ENCODE measurements around the gene PTPRQ.

The PTPRQ gene

DNA sequence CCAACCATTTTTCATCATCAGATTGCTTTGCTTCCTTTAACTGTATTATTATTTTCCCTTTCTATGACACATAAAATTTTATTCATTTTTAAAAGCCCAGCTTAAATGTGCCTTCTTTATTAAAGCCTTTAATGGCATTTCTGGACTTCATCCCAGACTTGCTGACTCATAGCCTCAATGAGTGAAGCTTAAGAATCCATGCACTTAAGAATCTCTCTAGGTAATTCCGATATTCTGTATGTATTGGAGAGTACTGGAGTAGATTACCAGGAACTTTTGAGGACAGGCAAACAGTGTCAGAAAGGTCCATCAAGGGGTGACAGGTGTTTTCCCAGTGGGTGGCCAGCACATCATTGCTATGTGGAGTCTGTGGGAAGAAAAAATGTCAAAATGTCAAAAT lies 107.9 kb downstream of the PTPRQ start:
- H3K4me3 ChIP-seq (ENCODE audit: low read depth, low read length) = no peak overlapping the region
- DNase-seq (ENCODE audit: low read depth) = no peak
- TF ChIP-seq POLR2A (IDR thresholded peaks at IDR 0.05; ENCODE audit: extremely low read depth, insufficient read length) (no peak), MYC (IDR thresholded peaks at IDR 0.05; ENCODE audit: low read depth, low read length) (no peak)
- TF ChIP-seq, protein P1, sequence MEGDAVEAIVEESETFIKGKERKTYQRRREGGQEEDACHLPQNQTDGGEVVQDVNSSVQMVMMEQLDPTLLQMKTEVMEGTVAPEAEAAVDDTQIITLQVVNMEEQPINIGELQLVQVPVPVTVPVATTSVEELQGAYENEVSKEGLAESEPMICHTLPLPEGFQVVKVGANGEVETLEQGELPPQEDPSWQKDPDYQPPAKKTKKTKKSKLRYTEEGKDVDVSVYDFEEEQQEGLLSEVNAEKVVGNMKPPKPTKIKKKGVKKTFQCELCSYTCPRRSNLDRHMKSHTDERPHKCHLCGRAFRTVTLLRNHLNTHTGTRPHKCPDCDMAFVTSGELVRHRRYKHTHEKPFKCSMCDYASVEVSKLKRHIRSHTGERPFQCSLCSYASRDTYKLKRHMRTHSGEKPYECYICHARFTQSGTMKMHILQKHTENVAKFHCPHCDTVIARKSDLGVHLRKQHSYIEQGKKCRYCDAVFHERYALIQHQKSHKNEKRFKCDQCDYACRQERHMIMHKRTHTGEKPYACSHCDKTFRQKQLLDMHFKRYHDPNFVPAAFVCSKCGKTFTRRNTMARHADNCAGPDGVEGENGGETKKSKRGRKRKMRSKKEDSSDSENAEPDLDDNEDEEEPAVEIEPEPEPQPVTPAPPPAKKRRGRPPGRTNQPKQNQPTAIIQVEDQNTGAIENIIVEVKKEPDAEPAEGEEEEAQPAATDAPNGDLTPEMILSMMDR (IDR thresholded peaks at IDR 0.05; ENCODE audit: low read depth, low read length) = no peak
- TF ChIP-seq, protein P2, sequence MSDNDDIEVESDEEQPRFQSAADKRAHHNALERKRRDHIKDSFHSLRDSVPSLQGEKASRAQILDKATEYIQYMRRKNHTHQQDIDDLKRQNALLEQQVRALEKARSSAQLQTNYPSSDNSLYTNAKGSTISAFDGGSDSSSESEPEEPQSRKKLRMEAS (IDR thresholded peaks at IDR 0.05; ENCODE audit: low read depth, low read length) = no peak

DNA sequence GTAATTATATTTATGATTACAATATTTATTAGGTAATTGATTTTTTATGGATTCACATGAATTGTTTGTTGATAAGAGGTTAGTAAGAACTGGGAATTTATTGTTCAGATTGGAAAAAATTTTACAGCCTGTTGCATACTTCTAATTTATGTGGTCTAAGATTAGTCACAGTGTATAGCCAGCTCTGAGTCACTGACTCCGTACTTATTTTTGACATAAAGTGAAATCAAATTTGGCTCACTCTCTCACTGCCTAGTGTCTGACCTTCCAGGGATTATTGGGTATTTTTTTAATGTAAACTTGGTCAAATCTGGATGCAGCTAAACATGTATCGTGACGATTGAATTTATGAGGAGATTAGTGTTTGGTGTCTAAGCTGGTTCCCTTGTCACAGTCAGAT lies 109.3 kb downstream of the PTPRQ start:
- DNase-seq (ENCODE audit: low read depth) = no peak
- TF ChIP-seq POLR2A (IDR thresholded peaks at IDR 0.05; ENCODE audit: extremely low read depth, insufficient read length) = no peak
- TF ChIP-seq, protein P1 (IDR thresholded peaks at IDR 0.05; ENCODE audit: low read depth, low read length) = no peak
- no peak for TF ChIP-seq MYC (IDR thresholded peaks at IDR 0.05; ENCODE audit: low read depth, low read length)
- TF ChIP-seq, protein P2 (IDR thresholded peaks at IDR 0.05; ENCODE audit: low read depth, low read length) = no peak
- no peak overlapping the region for H3K4me3 ChIP-seq (ENCODE audit: low read depth, low read length)

DNA sequence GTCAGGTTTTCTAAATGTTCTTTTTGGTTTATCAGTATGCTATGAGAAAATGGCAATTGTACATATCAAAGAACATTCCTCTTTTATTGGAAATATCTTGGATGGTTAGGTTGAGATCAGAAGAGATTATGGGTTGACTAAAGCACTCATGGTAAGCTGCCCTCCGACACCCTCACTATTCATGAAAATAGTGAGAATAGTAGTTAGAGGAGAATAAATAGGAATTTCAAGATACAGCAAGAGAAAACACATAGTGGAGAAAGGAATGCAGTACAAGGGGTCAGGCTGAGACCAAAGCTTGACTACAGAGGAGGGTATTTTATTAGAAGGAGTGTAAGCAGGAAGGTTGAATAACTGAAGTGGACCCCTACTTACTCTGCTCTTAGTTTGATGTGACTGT lies 112.5 kb downstream of the PTPRQ start:
- TF ChIP-seq MYC (IDR thresholded peaks at IDR 0.05; ENCODE audit: low read depth, low read length) = no peak
- TF ChIP-seq POLR2A (IDR thresholded peaks at IDR 0.05; ENCODE audit: extremely low read depth, insufficient read length) = no peak
- TF ChIP-seq, protein P2 (IDR thresholded peaks at IDR 0.05; ENCODE audit: low read depth, low read length) = no peak
- TF ChIP-seq, protein P1 (IDR thresholded peaks at IDR 0.05; ENCODE audit: low read depth, low read length) = no peak
- no peak overlapping the region for H3K4me3 ChIP-seq (ENCODE audit: low read depth, low read length)
- DNase-seq (ENCODE audit: low read depth) = no peak

DNA sequence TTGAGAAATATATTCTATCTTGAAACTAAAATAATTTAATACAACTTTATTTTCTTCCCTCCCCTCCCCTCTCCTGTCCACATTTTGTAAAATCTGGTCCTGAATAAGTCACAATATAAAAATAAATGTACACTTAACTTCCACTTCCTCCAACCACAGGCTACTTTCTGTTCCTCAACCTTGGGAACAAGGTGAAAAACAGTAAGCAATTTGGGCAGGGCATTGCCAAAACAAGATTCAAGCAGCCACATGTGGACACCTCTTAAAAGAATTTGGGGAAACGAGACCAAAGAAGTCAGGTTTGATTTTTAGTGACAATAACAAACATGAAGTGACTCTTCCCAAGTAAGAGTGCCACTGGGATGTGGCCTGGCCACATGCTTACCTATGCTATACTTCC lies 115.7 kb downstream of the PTPRQ start:
- DNase-seq (ENCODE audit: low read depth) = no peak
- TF ChIP-seq, protein P1 (IDR thresholded peaks at IDR 0.05; ENCODE audit: low read depth, low read length) = no peak
- TF ChIP-seq MYC (IDR thresholded peaks at IDR 0.05; ENCODE audit: low read depth, low read length) = no peak
- TF ChIP-seq, protein P2 (IDR thresholded peaks at IDR 0.05; ENCODE audit: low read depth, low read length) = no peak
- TF ChIP-seq POLR2A (IDR thresholded peaks at IDR 0.05; ENCODE audit: extremely low read depth, insufficient read length) = no peak
- H3K4me3 ChIP-seq (ENCODE audit: low read depth, low read length) = no peak overlapping the region

DNA sequence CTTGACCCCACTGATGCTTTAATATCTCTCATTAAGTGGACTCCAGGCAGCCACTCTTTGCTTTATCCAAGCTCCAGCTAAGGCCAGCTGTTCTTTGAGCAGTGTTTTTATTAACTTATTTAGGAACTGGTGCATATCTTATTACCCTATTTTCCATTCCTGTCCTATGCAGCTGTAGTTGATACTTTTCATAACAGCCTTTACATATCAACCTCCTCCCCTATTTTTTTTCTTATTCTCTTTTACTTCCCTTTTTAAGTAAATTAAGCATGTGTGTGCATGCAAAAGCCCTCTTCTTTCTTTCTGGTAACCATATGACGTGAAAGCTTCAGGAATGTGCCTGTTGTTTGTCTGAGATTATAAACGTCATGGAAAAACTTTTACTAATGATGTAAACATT lies 121.2 kb downstream of the PTPRQ start:
- H3K4me3 ChIP-seq (ENCODE audit: low read depth, low read length) = no peak overlapping the region
- no peak for DNase-seq (ENCODE audit: low read depth)
- TF ChIP-seq POLR2A (IDR thresholded peaks at IDR 0.05; ENCODE audit: extremely low read depth, insufficient read length) (no peak), MYC (IDR thresholded peaks at IDR 0.05; ENCODE audit: low read depth, low read length) (no peak)
- TF ChIP-seq, protein P1 (IDR thresholded peaks at IDR 0.05; ENCODE audit: low read depth, low read length) = no peak
- TF ChIP-seq, protein P2 (IDR thresholded peaks at IDR 0.05; ENCODE audit: low read depth, low read length) = no peak

DNA sequence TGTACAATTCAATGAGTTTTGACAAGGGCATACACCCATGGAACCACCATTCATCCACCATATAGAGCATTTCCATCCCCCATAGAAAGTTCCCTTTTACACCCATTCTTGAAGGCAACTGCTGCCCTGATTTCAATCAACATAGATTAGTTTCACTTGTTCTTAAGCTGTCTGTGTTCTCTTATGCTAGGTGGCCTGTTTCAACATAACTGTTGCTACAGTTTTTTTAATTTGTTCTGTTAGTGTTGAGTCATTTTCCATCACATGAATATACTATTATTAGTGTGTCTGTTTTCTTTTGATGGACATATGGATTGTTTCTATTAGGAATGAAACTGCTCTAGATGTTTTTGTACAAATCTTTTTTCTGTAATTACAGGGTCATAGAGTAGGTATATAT lies 123.4 kb downstream of the PTPRQ start:
- DNase-seq (ENCODE audit: low read depth) = no peak
- TF ChIP-seq, protein P1 (IDR thresholded peaks at IDR 0.05; ENCODE audit: low read depth, low read length) = no peak
- TF ChIP-seq, protein P2 (IDR thresholded peaks at IDR 0.05; ENCODE audit: low read depth, low read length) = no peak
- TF ChIP-seq POLR2A (IDR thresholded peaks at IDR 0.05; ENCODE audit: extremely low read depth, insufficient read length) (no peak), MYC (IDR thresholded peaks at IDR 0.05; ENCODE audit: low read depth, low read length) (no peak)
- no peak overlapping the region for H3K4me3 ChIP-seq (ENCODE audit: low read depth, low read length)
